Epithelial cell of prostate (primary cell): ENCODE results near the gene FGFBP2.
A peak's percentile ranks its signal among the peaks of the same experiment; 100 is the strongest.

Experiments
- DNase-seq: peaks from one replicate; pipeline ENCODE4 v3.0.0-alpha.2; 2011; ENCODE audit warnings: low read depth, low spot score
- H3K27ac ChIP-seq: fragments of 450-650 bp; 2 replicates; pipeline ENCODE4 v1.5.1; 2017; ENCODE audit warnings: mild to moderate bottlenecking

Gene FGFBP2

DNA sequence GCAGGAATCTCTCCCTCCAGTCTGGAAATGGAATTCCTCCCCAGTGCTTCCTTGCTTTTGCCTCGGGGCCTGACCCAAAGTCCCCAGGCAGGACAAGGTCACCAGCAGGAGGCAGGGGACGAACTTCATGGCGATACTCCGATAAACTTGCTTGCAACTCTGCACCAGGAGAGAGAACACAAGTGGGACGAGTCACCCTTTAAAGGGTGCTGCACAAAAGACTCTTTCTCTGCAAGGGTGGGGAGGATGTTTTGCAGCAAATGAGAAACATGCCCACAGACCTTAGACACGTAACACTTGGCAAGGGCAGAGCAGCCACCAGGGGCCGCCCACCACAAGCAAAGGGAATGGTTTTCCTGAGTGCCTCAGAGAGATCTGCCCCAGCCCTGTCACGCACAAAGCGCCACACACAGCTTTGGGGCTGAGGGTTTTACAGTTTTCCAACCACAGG, at the start of gene FGFBP2:
Gene FGFBP2, minus strand, starts transcription at position 175 of the 451 bp plus-strand sequence. Its CDS starts 46 bp downstream, at position 129.
- no peak for DNase-seq
- H3K27ac ChIP-seq = no peak within 1 kb of the TSS

DNA sequence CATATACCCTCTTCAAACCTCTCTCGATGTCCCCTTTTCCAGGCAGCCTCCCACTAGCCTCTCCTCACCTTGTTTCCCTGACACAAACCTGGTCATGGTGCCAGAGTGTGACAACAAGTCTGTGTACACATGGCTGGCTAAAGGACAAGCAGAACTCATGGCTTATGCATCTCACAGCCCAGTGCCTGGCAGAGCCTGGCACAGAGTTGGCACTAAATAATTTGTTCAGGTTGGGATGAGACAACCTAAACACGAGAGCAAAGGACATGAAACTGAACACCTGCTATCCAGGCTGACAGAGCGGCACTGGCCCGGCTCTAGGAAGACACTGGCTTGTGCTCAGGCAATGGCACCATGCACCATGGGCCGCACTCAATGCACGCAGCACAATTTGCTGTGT, 48.2 kb upstream of the FGFBP2 start:
- DNase-seq = no peak
- no peak overlapping the region for H3K27ac ChIP-seq

GRCh38 chr4:16009153-16009552, 46.2 kb upstream of the FGFBP2 start:
- H3K27ac ChIP-seq = no peak overlapping the region
- DNase-seq = no peak

GRCh38 chr4:16007471-16008095, 44.6 kb upstream of the FGFBP2 start:
- no peak for DNase-seq
- H3K27ac ChIP-seq = no peak overlapping the region

DNA sequence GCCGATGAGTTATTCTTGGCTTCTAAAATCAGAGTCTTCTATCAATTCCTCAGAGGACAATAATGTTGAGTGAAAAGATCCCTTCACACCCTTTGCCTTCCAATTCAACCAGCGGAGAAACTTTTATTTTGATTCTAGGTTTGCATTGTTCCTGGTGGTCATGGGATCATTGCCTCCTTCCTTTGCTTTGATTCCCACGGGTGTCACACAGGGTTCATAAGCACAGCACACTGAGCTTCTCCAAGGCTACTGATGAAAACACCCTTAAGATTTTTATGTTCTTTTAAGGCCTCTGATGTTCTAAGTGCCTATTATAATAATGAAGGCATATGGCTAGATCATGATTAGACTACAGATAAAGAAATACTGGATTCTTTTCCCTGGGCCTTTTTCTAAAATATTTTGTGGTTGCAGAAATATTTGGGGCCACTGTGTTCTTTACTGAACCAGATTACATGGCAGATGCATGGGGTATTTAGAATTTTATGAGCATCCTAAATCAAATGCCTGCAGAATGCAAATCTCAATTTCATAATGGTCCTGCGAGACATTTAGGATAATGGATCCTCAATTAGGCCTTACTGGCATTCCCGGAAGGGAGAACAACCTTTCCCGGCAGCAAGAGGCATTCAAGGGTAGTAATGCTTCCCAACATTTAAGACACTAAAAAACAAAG, 43.9 kb upstream of the FGFBP2 start:
- H3K27ac ChIP-seq = no peak overlapping the region
- no peak for DNase-seq

- H3K27ac ChIP-seq = no peak overlapping the region
- no peak for DNase-seq
Observed at GRCh38 chr4:16005676-16006075, 42.7 kb upstream of the FGFBP2 start.

DNA sequence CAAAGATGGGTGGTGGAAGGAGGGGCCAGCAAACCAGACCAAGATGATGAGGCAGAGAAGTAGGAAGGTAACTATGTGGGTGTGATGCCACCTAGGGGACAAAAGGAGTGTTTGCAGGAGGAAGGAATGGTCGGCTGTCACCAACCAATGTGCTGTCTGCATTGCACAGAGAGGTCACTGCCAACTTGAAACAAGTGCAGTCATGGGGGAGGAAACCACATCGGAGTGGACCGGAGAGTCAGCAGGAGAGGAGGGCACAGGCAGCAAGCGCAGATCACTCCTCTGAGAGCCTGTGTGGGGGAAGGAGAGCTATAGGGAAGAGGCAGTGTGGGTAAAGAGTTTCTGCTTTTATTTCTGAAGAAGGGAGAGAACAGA, 38.5 kb upstream of the FGFBP2 start:
- peak; percentile 14 for DNase-seq
- no peak overlapping the region for H3K27ac ChIP-seq

DNA sequence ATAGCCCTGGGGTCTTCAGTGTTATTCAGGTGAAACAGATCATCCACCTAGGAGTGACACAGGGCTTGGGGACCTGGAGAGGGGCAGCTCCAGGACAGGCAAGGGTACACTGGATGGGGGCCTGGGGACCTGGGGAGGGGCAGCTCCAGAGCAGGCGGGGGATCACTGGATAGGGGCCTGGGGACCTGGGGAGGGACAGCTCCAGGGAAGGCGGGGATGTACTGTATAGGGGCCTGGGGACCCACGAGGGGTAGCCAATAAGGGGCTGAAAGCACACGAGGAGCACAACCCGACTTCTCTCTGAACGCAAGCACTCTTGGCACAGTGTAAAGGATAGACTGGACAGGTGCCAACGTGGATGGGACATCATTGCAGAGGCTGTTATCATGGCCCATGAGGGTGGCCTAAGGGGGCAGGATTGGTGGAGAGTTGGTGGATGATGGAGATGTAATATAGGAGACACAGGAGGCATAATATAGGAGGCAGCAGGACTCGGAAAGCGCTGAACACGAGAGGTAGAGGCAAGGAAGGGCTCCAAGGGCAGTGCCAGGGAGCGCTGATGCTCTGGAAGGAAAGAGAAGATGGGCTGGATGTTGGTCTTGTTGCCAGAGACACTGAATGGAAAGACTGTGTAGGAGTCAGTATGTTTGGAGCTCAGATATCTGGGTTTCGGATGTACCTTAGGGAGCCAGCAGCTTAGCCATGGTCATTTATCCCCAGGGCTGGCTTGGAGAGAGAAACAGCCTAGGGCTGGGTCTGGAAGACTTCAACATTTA, 37.9 kb upstream of the FGFBP2 start:
- no peak for DNase-seq
- no peak overlapping the region for H3K27ac ChIP-seq

GRCh38 chr4:15996773-15997172, 33.8 kb upstream of the FGFBP2 start:
- DNase-seq = no peak
- no peak overlapping the region for H3K27ac ChIP-seq

GRCh38 chr4:15995826-15996225, 32.9 kb upstream of the FGFBP2 start:
- H3K27ac ChIP-seq = no peak overlapping the region

DNA sequence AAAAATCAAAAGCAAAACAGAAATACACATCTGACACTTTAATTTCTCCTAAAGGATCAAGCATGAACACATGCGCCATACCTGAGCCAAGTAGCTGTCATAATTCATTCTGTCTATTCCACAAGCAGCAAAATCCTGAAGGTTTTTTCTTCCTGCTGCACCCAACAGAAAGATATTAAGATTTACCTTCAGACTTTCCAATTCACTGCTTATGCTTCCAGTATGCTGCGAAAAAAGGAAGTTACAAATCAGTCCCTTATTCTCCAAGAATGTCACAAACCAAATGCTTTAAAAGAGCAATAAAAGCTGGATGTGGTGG, 29.2 kb upstream of the FGFBP2 start:
- no peak overlapping the region for H3K27ac ChIP-seq
- no peak for DNase-seq

More at GRCh38 chr4:15995826-15996225, 32.9 kb upstream of the FGFBP2 start:
- DNase-seq = no peak

- no peak for DNase-seq
- H3K27ac ChIP-seq = no peak overlapping the region
Observed at GRCh38 chr4:15990570-15991285, 27.8 kb upstream of the FGFBP2 start.

GRCh38 chr4:15989424-15989823, 26.4 kb upstream of the FGFBP2 start:
- no peak overlapping the region for H3K27ac ChIP-seq
- DNase-seq = no peak

DNA sequence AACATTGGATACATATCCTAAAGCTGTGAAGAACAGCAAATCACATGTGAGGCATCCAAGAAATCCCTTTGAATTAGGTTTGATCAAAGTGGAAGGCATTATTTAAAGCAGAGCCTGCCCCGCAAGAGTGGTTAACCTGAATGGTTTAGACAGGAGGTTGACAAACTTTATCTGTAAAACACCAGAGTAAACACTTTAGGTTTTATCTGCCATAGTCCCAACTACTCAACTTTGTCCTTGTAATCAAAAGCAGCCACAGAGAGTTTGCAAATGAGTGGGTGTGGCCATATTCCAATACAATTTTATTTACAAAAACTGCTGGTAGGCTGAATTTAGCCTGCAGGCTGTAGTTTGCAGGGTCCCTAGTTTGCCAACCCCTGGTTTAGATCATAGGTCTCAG, 25.2 kb upstream of the FGFBP2 start:
- H3K27ac ChIP-seq = no peak overlapping the region
- no peak for DNase-seq

GRCh38 chr4:15986907-15987306, 23.9 kb upstream of the FGFBP2 start:
- no peak for DNase-seq
- no peak overlapping the region for H3K27ac ChIP-seq

GRCh38 chr4:15983610-15984009, 20.6 kb upstream of the FGFBP2 start:
- H3K27ac ChIP-seq = no peak overlapping the region
- no peak for DNase-seq

GRCh38 chr4:15982842-15983524, 20.0 kb upstream of the FGFBP2 start:
- no peak overlapping the region for H3K27ac ChIP-seq
- DNase-seq = no peak

DNA sequence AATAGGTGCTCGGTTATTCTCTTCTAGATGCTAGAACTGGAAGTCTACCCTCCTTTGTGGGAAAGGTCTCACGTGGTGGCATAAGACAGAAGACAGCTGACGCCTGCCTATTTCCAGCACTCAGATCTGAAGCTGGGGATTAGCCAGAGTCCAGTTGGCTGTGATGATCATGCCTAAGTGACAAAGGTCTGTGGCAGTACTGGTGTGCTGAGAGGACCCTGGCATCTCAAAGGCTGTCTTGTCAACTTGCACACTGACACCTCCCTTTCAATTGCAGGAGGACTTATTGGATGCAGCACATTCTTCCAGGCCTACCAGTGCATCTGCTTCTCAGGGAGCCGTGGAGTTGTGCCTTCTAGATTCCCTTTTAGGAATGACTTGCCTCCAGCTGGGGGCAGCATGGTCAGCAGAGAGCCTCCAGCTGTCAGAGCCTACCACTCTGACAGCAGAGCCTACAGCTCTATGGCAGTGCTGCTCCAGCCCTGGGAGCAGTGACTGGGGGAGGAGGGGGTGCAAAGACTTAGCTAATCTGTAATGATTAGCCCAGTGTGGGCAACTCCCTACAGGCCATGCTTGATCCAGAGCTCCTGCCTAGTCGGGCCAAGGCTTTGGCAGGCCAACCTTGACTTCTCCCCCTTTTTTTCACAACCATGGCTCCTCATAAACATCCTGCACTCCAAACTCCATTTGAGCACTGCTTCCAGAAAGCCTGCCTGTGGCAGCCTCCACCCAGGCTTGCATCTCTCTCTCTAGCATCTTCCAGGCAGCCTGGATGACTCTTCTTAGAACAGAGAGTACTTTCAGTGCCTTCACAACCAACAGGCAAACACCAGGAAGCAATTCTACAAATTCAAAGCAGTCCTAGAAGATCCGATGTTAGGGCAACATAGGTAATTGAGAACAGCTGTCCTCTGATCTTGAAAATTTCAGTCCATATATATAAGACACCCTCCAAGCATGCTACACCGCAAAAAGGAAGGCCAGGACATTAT, 13.8 kb upstream of the FGFBP2 start:
- H3K27ac ChIP-seq = no peak overlapping the region
- DNase-seq = no peak
